ENCODE measurements around the gene MFAP4. TPM values are rescaled to one million over a fixed set of nuclear protein-coding genes. Genes with fewer than 3 reads are reported as not detected.

MFAP4 gene
- total and polyA plus RNA-seq, 9 of the 15 experiments (the other 6 are each of a cell fraction or from before 2014, with no cell fraction given), result 0.07 to 0.24 TPM; not detected in 7

- no peaks in the 10 kb centered on the region for H3K9me1 ChIP-seq (ENCODE audit: control insufficient read depth, insufficient read depth, low read length)
- DNase-seq (ENCODE audit: extremely low read depth in 1 of 4, low spot score in 3 of 4) (no peak), FAIRE-seq (no peak), ATAC-seq (no peak)
- H3K4me1 ChIP-seq (replicated peaks in 1 of 2; ENCODE audit: control insufficient read depth in 2 of 2, insufficient read depth in 2 of 2, low read length in 2 of 2), result peaks cover 6 to 29% of the 10 kb centered on the region in 2 experiments; a peak in 4 of 5 replicates
- H3K27ac ChIP-seq (ENCODE audit: extremely low read depth, low read depth, low read length), result no peak overlapping the region
- POLR2A ChIA-PET, result interaction anchor here (0.6 to 2.4 kb wide), 2 partner anchors 12 to 20 kb away, joined by 4 to 9 read pairs; partner anchors contain the start of gene MAPK7
- 27% methylated on average over 7 of the region's 9 CpGs for WGBS (ENCODE audit: insufficient coverage, low coverage, missing lambda C conversion rate)
- H3K27me3 ChIP-seq (ENCODE audit: control insufficient read depth in 2 of 2, insufficient read depth in 2 of 2, low read length in 2 of 2), result no peaks in the 10 kb centered on the region
- H3K36me3 ChIP-seq (ENCODE audit: control insufficient read depth, insufficient read depth, low read length), result no peaks in the 10 kb centered on the region
- CTCF ChIA-PET (ENCODE audit: low intra/inter-chr PET ratio), result no interaction called here
- no TSS peak for BruUV-seq (replicated peaks)
- no peak overlapping the region for H3K4me2 ChIP-seq (ENCODE audit: insufficient read depth, low read length)
- intact Hi-C loops (cut with micrococcal nuclease) (no loop called here), in situ Hi-C loops (cut with MboI) (loop anchor here (10.0 kb wide), 1 partner anchor 399 kb away; no protein-coding TSS in a partner anchor)
- H4K20me1 ChIP-seq (replicated peaks; ENCODE audit: control insufficient read depth, insufficient read depth, low read length), result no peaks in the 10 kb centered on the region
- no peak overlapping the region for H2AFZ ChIP-seq (ENCODE audit: low read depth, low read length)
- peaks cover 9% of the 10 kb centered on the region; the same call in 2 of the 3 replicates for H3K79me2 ChIP-seq (ENCODE audit: control insufficient read depth, insufficient read depth, low read length)
- H3K9ac ChIP-seq (ENCODE audit: insufficient read depth in 1 of 2, low read depth in 2 of 2, low read length in 2 of 2), result no peak overlapping the region
- H3K9me3 ChIP-seq (replicated peaks; ENCODE audit: control insufficient read depth, insufficient read depth, low read depth, low read length), result no peaks in the 10 kb centered on the region
- H3K4me3 ChIP-seq, result no peak overlapping the region
- no peak for TF ChIP-seq HMGXB4 (CRISPR knock-in tag; IDR thresholded peaks at IDR 0.05)
- TF ChIP-seq ZNF274 (IDR thresholded peaks at IDR 0.05; ENCODE audit: borderline replicate concordance, low read depth, low read length), result no peak
- no peak for TF ChIP-seq IRF1 (CRISPR knock-in tag; IDR thresholded peaks at IDR 0.05; ENCODE audit: borderline replicate concordance)
- no peak for TF ChIP-seq HES1 (IDR thresholded peaks at IDR 0.05; ENCODE audit: low read depth)
- no peak for TF ChIP-seq NR4A1 (CRISPR knock-in tag; IDR thresholded peaks at IDR 0.05)
- no peak for TF ChIP-seq NR4A1 (tag; IDR thresholded peaks at IDR 0.05)
- no peak for TF ChIP-seq ZNF143 (CRISPR knock-in tag; IDR thresholded peaks at IDR 0.05)
- TF ChIP-seq KLF6 (CRISPR knock-in tag; IDR thresholded peaks at IDR 0.05; ENCODE audit: borderline replicate concordance), result no peak
- no peak for TF ChIP-seq PREB (CRISPR knock-in tag; IDR thresholded peaks at IDR 0.05)
- TF ChIP-seq MEIS2 (IDR thresholded peaks at IDR 0.05; ENCODE audit: partially characterized antibody), result no peak
- no peak for TF ChIP-seq NFYB (IDR thresholded peaks at IDR 0.05; ENCODE audit: extremely low read depth, insufficient read length)
- no peak for TF ChIP-seq NR0B1 (IDR thresholded peaks at IDR 0.05; ENCODE audit: partially characterized antibody)
- no peak for TF ChIP-seq GATAD2A (IDR thresholded peaks at IDR 0.05)
- no peak for TF ChIP-seq KHSRP (IDR thresholded peaks at IDR 0.05)
- no peak for TF ChIP-seq TEAD4 (IDR thresholded peaks at IDR 0.05; ENCODE audit: low read length)
- no peak for TF ChIP-seq TEAD4 (CRISPR knock-in tag; IDR thresholded peaks at IDR 0.05; ENCODE audit: borderline replicate concordance)
- no peak for TF ChIP-seq ZNF644 (tag; IDR thresholded peaks at IDR 0.05; ENCODE audit: low read depth)
Observed at GRCh38 chr17:19365833-19366636, 21.0 kb downstream of the MFAP4 start.
